Measurements from ENCODE around the gene SRP9.

DNA sequence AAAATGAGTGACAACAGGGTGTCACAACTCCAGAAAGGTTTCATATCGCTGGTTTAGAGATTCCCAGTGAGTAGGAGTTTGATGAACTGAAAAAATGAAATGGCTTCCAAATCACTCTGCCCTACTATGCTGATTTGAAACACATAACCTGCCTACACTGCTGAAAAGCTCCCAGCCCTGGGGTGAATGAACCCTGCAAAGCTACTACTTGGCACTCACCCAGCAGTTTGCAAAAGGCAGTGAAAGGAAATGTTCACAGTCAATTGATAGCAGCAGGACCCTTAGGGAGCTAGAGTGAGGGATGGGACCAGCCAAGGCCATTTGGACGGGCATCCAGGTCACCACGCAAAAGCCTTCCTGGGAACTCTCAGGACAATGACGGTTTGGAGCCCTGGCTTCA lies 44.4 kb upstream of the SRP9 start:
- TF ChIP-seq, protein P1, sequence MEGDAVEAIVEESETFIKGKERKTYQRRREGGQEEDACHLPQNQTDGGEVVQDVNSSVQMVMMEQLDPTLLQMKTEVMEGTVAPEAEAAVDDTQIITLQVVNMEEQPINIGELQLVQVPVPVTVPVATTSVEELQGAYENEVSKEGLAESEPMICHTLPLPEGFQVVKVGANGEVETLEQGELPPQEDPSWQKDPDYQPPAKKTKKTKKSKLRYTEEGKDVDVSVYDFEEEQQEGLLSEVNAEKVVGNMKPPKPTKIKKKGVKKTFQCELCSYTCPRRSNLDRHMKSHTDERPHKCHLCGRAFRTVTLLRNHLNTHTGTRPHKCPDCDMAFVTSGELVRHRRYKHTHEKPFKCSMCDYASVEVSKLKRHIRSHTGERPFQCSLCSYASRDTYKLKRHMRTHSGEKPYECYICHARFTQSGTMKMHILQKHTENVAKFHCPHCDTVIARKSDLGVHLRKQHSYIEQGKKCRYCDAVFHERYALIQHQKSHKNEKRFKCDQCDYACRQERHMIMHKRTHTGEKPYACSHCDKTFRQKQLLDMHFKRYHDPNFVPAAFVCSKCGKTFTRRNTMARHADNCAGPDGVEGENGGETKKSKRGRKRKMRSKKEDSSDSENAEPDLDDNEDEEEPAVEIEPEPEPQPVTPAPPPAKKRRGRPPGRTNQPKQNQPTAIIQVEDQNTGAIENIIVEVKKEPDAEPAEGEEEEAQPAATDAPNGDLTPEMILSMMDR (IDR thresholded peaks at IDR 0.05): no peak
- no peak for TF ChIP-seq POLR2A (IDR thresholded peaks at IDR 0.05)
